GM19324 (cell line): ENCODE results near the gene SOX30.

Experiments
- ATAC-seq: cut with Tn5 transposase; IDR thresholded peaks from one replicate; pipeline ENCODE4 v1.9.1; 2021; ENCODE audit warnings: mild to moderate bottlenecking, moderate library complexity; ENCODE audit not compliant: unreplicated experiment, low FRiP score

SOX30 gene

GRCh38 chr5:157582731-157583620 is 69.3 kb downstream of the SOX30 start:
- no peak for ATAC-seq

DNA sequence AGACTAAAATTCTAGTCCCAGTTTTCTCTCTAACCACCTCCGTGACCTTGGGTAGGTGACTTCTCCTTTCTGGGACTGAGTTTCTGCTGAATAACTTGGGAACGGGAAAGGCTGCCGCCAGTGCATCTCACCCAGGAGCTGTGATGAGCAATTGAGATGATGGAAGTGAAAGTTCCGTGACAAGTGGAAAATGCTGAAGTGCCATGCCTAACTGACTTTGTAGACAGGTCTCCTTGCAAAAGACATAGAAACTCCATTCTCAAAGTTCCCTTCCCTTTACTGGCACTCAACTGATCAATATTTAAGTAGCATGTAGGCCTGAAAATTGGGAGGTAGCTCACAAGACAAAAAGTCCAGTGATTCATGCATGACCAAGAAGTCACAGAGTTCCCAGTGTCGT is 70.3 kb downstream of the SOX30 start:
- no peak for ATAC-seq

- ATAC-seq: no peak
Observed at GRCh38 chr5:157578079-157578780, 74.0 kb downstream of the SOX30 start.

- no peak for ATAC-seq
Observed at GRCh38 chr5:157576678-157577077, 75.6 kb downstream of the SOX30 start.
